GM12878 (cell line): ENCODE results near the gene CA10. TPM values are rescaled to one million over a fixed set of nuclear protein-coding genes. Genes with fewer than 3 reads are reported as not detected.

Experiments
- ATAC-seq: fragments of 200-7000 bp; cut with Tn5 transposase; 3 replicates; pipeline ENCODE4 v1.9.1; 2020; ENCODE audit warnings: mild to moderate bottlenecking, moderate library complexity
- BruUV-seq: library from RNA; stranded (reverse); fragments of 400-500 nt; replicated peaks from 2 replicates; lab custom pipeline; 2021; lab: Mats Ljungman, UMichigan
- CTCF ChIA-PET: fragments of 300-600 bp; sonication (Branson Sonifier 250); formaldehyde crosslinking; extraction: SDS; loops from one replicate; lab custom pipeline; 2021; ENCODE audit warnings: inconsistent platforms; lab: Yijun Ruan, JAX
- POLR2A ChIA-PET: fragments of 350-600 bp; formaldehyde crosslinking; extraction: SDS; loops from one replicate; lab custom pipeline; 2021; ENCODE audit warnings: inconsistent platforms; lab: Charles Lee
- RAD21 ChIA-PET: fragments of 300-600 bp; sonication (Branson Sonifier 250); formaldehyde crosslinking; loops from one replicate; lab custom pipeline; 2023; ENCODE audit warnings: antibody characterized with exemption; ENCODE audit not compliant: unreplicated experiment; lab: Charles Lee
- SMC1A ChIA-PET: fragments of 300-600 bp; sonication (Branson Sonifier 250); formaldehyde crosslinking; loops from one replicate; lab custom pipeline; 2023; ENCODE audit not compliant: unreplicated experiment, uncharacterized antibody; lab: Charles Lee
- DNase-seq: peaks from one replicate; pipeline ENCODE4 v3.0.0-alpha.2; 2011; ENCODE audit warnings: low read depth, low spot score
- FAIRE-seq: peaks from 3 replicates; lab custom pipeline; 2011; peaks lifted over from hg19 to GRCh38; lab: Jason Lieb, UNC
- H2AFZ ChIP-seq: 2 replicates; pipeline ENCODE4 v1.6.0; 2011; ENCODE audit warnings: low read depth, low read length, control low read depth; ENCODE audit not compliant: control insufficient read depth
- H3K27ac ChIP-seq: 2 replicates; pipeline ENCODE4 v1.5.1; 2011; ENCODE audit warnings: control low read depth; ENCODE audit not compliant: control insufficient read depth, insufficient read depth
- H3K27me3 ChIP-seq, 2 experiments: replicated peaks in 1 of 2; 2 replicates each; pipeline versions ENCODE4 v1.6.0 to v1.6.1; 2011; ENCODE audit warnings: low read length in 1 of 2; ENCODE audit not compliant: control insufficient read depth in 2 of 2, insufficient read depth in 2 of 2
- H3K36me3 ChIP-seq, 2 experiments: 2 replicates each; pipeline ENCODE4 v1.5.1; 2011; ENCODE audit warnings: low read length in 1 of 2; ENCODE audit not compliant: control insufficient read depth in 2 of 2, insufficient read depth in 2 of 2
- H3K4me1 ChIP-seq: 2 replicates; pipeline ENCODE4 v1.6.1; 2011; ENCODE audit warnings: mild to moderate bottlenecking, low read length, moderate library complexity, mixed read lengths; ENCODE audit not compliant: control insufficient read depth, insufficient read depth
- H3K4me2 ChIP-seq: 2 replicates; pipeline ENCODE4 v1.6.0; 2011; ENCODE audit warnings: control low read depth; ENCODE audit not compliant: control insufficient read depth, insufficient read depth
- H3K4me3 ChIP-seq: fragments of 200-600 bp; sonication (generic); 2 replicates; pipeline ENCODE4 v1.5.1; 2016
- H3K79me2 ChIP-seq: 2 replicates; pipeline ENCODE4 v1.6.0; 2011; ENCODE audit warnings: low read length; ENCODE audit not compliant: control insufficient read depth, insufficient read depth
- H3K9ac ChIP-seq: 2 replicates; pipeline ENCODE4 v1.8.0; 2011; ENCODE audit warnings: low read length, control low read depth, mixed read lengths; ENCODE audit not compliant: control insufficient read depth, insufficient read depth
- H3K9me3 ChIP-seq: replicated peaks from 3 replicates; pipeline ENCODE4 v1.5.1; 2011; ENCODE audit warnings: mild to moderate bottlenecking, low read length; ENCODE audit not compliant: control insufficient read depth, insufficient read depth
- H4K20me1 ChIP-seq: 2 replicates; pipeline ENCODE4 v1.6.0; 2011; ENCODE audit not compliant: control insufficient read depth, insufficient read depth
- CHD4 ChIP-seq: fragments of 200-600 bp; sonication (generic); IDR thresholded peaks from 2 replicates; pipeline ENCODE4 v1.6.1; 2016; ENCODE audit warnings: mild to moderate bottlenecking
- FOS ChIP-seq: IDR thresholded peaks from 3 replicates; pipeline ENCODE4 v1.6.1; 2011; ENCODE audit warnings: borderline replicate concordance; ENCODE audit not compliant: insufficient read length; ENCODE audit errors: extremely low read depth
- IKZF1 ChIP-seq: fragments of 450-650 bp; conservative IDR thresholded peaks from 2 replicates; pipeline ENCODE4 v1.6.1; 2017; ENCODE audit warnings: antibody characterized with exemption, mild to moderate bottlenecking
- KLF5 ChIP-seq: fragments of 450-650 bp; IDR thresholded peaks from 2 replicates; pipeline ENCODE4 v1.6.1; 2014; ENCODE audit warnings: mild to moderate bottlenecking; ENCODE audit not compliant: partially characterized antibody
- MEF2B ChIP-seq: fragments of 450-650 bp; IDR thresholded peaks from 2 replicates; pipeline ENCODE4 v1.6.1; 2018; ENCODE audit warnings: mild to moderate bottlenecking, moderate library complexity; ENCODE audit not compliant: partially characterized antibody, poor library complexity, severe bottlenecking
- RB1 ChIP-seq: fragments of 450-650 bp; formaldehyde crosslinking; IDR thresholded peaks from 2 replicates; pipeline ENCODE4 v1.6.1; 2017; ENCODE audit warnings: mild to moderate bottlenecking, borderline replicate concordance
- SREBF2 ChIP-seq: IDR thresholded peaks from 2 replicates; pipeline ENCODE4 v1.6.1; 2012; ENCODE audit warnings: mild to moderate bottlenecking, low read length
- STAT1 ChIP-seq: fragments of 450-650 bp; conservative IDR thresholded peaks from 2 replicates; pipeline ENCODE4 v1.6.1; 2014; ENCODE audit warnings: antibody characterized with exemption, mild to moderate bottlenecking
- TARDBP ChIP-seq: IDR thresholded peaks from 2 replicates; pipeline ENCODE4 v1.6.1; 2016; ENCODE audit warnings: borderline replicate concordance
- USF1 ChIP-seq: IDR thresholded peaks from 2 replicates; pipeline ENCODE4 v1.6.1; 2011; ENCODE audit warnings: borderline replicate concordance, low read depth, mild to moderate bottlenecking, moderate library complexity, mixed read lengths, low read length; ENCODE audit not compliant: insufficient read depth; ENCODE audit errors: extremely low read length
- WGBS: methylation state at CpG from one replicate; pipeline ENCODE4 v1.1.6; 2016; ENCODE audit warnings: low lambda C conversion rate; ENCODE audit not compliant: insufficient replicate concordance, insufficient coverage; ENCODE audit errors: missing lambda C conversion rate; 5-methylcytosine and 5-hydroxymethylcytosine counted together
- in situ Hi-C: fragments of 300-500 bp; cut with MboI; formaldehyde crosslinking; loops from 9 replicates; pipeline ENCODE4 v1.14.3; 2018; ENCODE audit warnings: mixed read lengths
- intact Hi-C: fragments of 100-400 bp; cut with micrococcal nuclease; formaldehyde crosslinking; loops from one replicate; pipeline ENCODE4 v1.14.2; 2022; ENCODE audit not compliant: unreplicated experiment
- polyA plus RNA-seq, 11 experiments: library from polyadenylated mRNA; depleted of rRNA in 4 of 11; unstranded in 6 of 11; stranded (reverse) in 5 of 11; fragments of >200 nt; fragmentation: Nextera tagmentation in 4 of 11; fragmentation: Illumina TruSeq in 1 of 11; extraction: Ambion mirVana in 4 of 11; extraction: Trizol in 1 of 11; gene quantifications; 1 replicate in 1 of 11; 2 replicates in 10 of 11; pipeline versions ENCODE4 v1.2.1 to v1.2.3, GENCODE V29; 2011 to 2016; ENCODE audit warnings: inconsistent platforms in 2 of 11, missing spikeins in 2 of 11, low read depth in 1 of 11
- total RNA-seq, 4 experiments: library from RNA; depleted of rRNA in 3 of 4; stranded (reverse); fragments of >200 nt in 3 of 4; fragmentation: Illumina TruSeq in 1 of 4; extraction: Trizol in 1 of 4; gene quantifications; 2 replicates each; pipeline versions ENCODE4 v1.2.1 to v1.2.3, GENCODE V29; 2013 to 2021
- TF ChIP-seq, protein P1 (sequence below): fragments of 450-650 bp; IDR thresholded peaks from 2 replicates; pipeline ENCODE4 v1.6.1; 2016; ENCODE audit warnings: mild to moderate bottlenecking

Gene CA10
- total and polyA plus RNA-seq, 10 of the 15 experiments (the other 5 are each of a cell fraction or from before 2014, with no cell fraction given): not detected

DNA sequence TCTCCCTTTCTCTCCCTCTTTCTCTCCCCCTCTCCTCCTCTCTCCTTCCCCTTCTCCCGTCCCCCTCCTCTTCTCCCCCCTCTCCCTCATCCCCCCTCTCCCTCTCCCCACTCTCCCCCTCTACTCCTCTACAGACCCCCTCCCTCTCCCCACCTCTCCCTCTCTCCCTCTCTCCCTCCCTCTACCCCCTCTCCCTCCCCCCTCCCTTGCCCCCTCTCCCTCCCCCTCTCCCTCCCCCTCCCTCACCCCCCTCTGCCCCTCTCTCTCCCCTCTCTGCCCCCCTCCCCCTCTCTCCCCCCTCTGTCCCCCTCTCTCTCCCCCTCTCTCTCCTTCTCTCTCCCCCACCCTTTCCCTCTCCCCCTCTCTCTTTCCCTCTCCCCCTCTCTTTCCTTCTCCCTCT, 545.3 kb downstream of the CA10 start:
- intact Hi-C loops (no loop called here), in situ Hi-C loops (no loop called here)
- Histone ChIP-seq H3K4me3 (no peak overlapping the region), H3K9me3 (no peaks in the 10 kb centered on the region), H3K4me2 (no peak overlapping the region), H3K79me2 (no peaks in the 10 kb centered on the region), H3K4me1 (no peaks in the 10 kb centered on the region), H2AFZ (no peak overlapping the region), H3K36me3 (no peaks in the 10 kb centered on the region), H3K27me3 (no peaks in the 10 kb centered on the region), H3K27ac (no peak overlapping the region), H4K20me1 (no peaks in the 10 kb centered on the region), H3K9ac (no peak overlapping the region)
- FAIRE-seq (no peak), DNase-seq (no peak), ATAC-seq (no peak)
- SMC1A ChIA-PET: no interaction called here
- WGBS: 0% methylated on average over 1 of the region's 1 CpG
- no peak for TF ChIP-seq FOS
- TF ChIP-seq, protein P1, sequence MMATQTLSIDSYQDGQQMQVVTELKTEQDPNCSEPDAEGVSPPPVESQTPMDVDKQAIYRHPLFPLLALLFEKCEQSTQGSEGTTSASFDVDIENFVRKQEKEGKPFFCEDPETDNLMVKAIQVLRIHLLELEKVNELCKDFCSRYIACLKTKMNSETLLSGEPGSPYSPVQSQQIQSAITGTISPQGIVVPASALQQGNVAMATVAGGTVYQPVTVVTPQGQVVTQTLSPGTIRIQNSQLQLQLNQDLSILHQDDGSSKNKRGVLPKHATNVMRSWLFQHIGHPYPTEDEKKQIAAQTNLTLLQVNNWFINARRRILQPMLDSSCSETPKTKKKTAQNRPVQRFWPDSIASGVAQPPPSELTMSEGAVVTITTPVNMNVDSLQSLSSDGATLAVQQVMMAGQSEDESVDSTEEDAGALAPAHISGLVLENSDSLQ: no peak
- RAD21 ChIA-PET: no interaction called here
- CTCF ChIA-PET: no interaction called here
- POLR2A ChIA-PET: no interaction called here
- no TSS peak for BruUV-seq

- H3K27me3 ChIP-seq: no peaks in the 10 kb centered on the region
- CTCF ChIA-PET: no interaction called here
- intact Hi-C loops (no loop called here), in situ Hi-C loops (no loop called here)
- BruUV-seq: no TSS peak
- RAD21 ChIA-PET: no interaction called here
- H2AFZ ChIP-seq: no peak overlapping the region
- no peak for FAIRE-seq
- H3K4me2 ChIP-seq: no peak overlapping the region
- H3K4me1 ChIP-seq: no peaks in the 10 kb centered on the region
- no peaks in the 10 kb centered on the region for H3K36me3 ChIP-seq
- SMC1A ChIA-PET: no interaction called here
- no peaks in the 10 kb centered on the region for H3K79me2 ChIP-seq
- no peak overlapping the region for H3K4me3 ChIP-seq
- TF ChIP-seq IKZF1 (no peak), SREBF2 (no peak), KLF5 (no peak), TARDBP (no peak), CHD4 (no peak), RB1 (no peak), USF1 (no peak), STAT1 (no peak), MEF2B (no peak)
- WGBS: 52% methylated on average over 3 of the region's 3 CpGs
- no peaks in the 10 kb centered on the region for H3K9me3 ChIP-seq
- no peak for ATAC-seq
- no peak overlapping the region for H3K27ac ChIP-seq
- POLR2A ChIA-PET: no interaction called here
- DNase-seq: no peak
- H3K9ac ChIP-seq: no peak overlapping the region
- no peaks in the 10 kb centered on the region for H4K20me1 ChIP-seq
These were observed 545.8 kb downstream of the CA10 start for GRCh38 chr17:51612692-51613091.
